ENCODE data around the gene TRIP12.

Gene TRIP12

GRCh38 chr2:229971298-229971790 is 49.5 kb upstream of the TRIP12 start:
- no peak overlapping the region for H3K4me3 ChIP-seq (ENCODE audit: low read depth, low read length)
- ChIA-PET POLR2A (no interaction called here), CTCF (interaction anchor here (0.6 kb wide), 1 partner anchor 185 kb away, joined by 4 read pairs; no protein-coding TSS in a partner anchor)
- H3K9me3 ChIP-seq (ENCODE audit: control insufficient read depth, insufficient read depth, low read depth, low read length) = no peaks in the 10 kb centered on the region
- H3K36me3 ChIP-seq (ENCODE audit: control insufficient read depth in 2 of 2, insufficient read depth in 1 of 2, low read length in 2 of 2) = no peaks in the 10 kb centered on the region
- no peak for TF ChIP-seq ZNF624 (tag by site-specific recombination; IDR thresholded peaks at IDR 0.05)
- TF ChIP-seq ZSCAN23 (tag by site-specific recombination; IDR thresholded peaks at IDR 0.05) = no peak
- no peak for TF ChIP-seq ZNF19 (tag by site-specific recombination; IDR thresholded peaks at IDR 0.05; ENCODE audit: low read depth)
- TF ChIP-seq ZFP69B (tag by site-specific recombination; IDR thresholded peaks at IDR 0.05) = no peak
- TF ChIP-seq ZNF701 (tag by site-specific recombination; IDR thresholded peaks at IDR 0.05) = no peak
- no peak for TF ChIP-seq GLIS2 (tag by site-specific recombination; IDR thresholded peaks at IDR 0.05)
- no peak for TF ChIP-seq BCL11A (tag by site-specific recombination; IDR thresholded peaks at IDR 0.05; ENCODE audit: low read depth)
- no peak for TF ChIP-seq PRDM4 (tag by site-specific recombination; IDR thresholded peaks at IDR 0.05)
- TF ChIP-seq ZNF423 (tag by site-specific recombination; IDR thresholded peaks at IDR 0.05) = no peak
- TF ChIP-seq KLF1 (tag by site-specific recombination; IDR thresholded peaks at IDR 0.05) = no peak
- TF ChIP-seq ZNF148 (tag by site-specific recombination; IDR thresholded peaks at IDR 0.05; ENCODE audit: borderline replicate concordance) = no peak
- no peak for TF ChIP-seq ZNF18 (tag by site-specific recombination; IDR thresholded peaks at IDR 0.05)
- no peak for TF ChIP-seq ZFP41 (tag by site-specific recombination; IDR thresholded peaks at IDR 0.05; ENCODE audit: borderline replicate concordance)
- TF ChIP-seq GLI4 (tag by site-specific recombination; IDR thresholded peaks at IDR 0.05) = no peak
- no peak for TF ChIP-seq ZNF580 (tag by site-specific recombination; IDR thresholded peaks at IDR 0.05)
- no peak for TF ChIP-seq ZNF433 (tag by site-specific recombination; IDR thresholded peaks at IDR 0.05; ENCODE audit: low read depth)
- TF ChIP-seq ZBTB11 (tag by site-specific recombination; conservative IDR thresholded peaks at IDR 0.05; ENCODE audit: low read depth) = no peak
- H3K27ac ChIP-seq (ENCODE audit: extremely low read depth, low read depth, low read length) = no peak overlapping the region
- no peaks in the 10 kb centered on the region for H3K4me1 ChIP-seq (ENCODE audit: control insufficient read depth, insufficient read depth, low read length)
